Measurements from ENCODE around the gene MRPS25.
"Not testable (repeated sequence)": the region's sequence is repeated elsewhere in the genome, so short reads cannot be mapped to it uniquely, and the experiment has no call there.

Gene MRPS25

GRCh38 chr3:15042936-15043335 is 22.2 kb downstream of the MRPS25 start:
- DNase-seq = no peak

GRCh38 chr3:15041950-15042349 is 23.2 kb downstream of the MRPS25 start:
- DNase-seq = no peak

GRCh38 chr3:15040844-15041243 is 24.3 kb downstream of the MRPS25 start:
- DNase-seq = no peak

GRCh38 chr3:15038306-15038705 is 26.8 kb downstream of the MRPS25 start:
- no peak for DNase-seq

- DNase-seq = no peak
Measured at GRCh38 chr3:15033103-15033502, 32.0 kb downstream of the MRPS25 start.

- no peak for DNase-seq
Measured at GRCh38 chr3:15032650-15033049, 32.5 kb downstream of the MRPS25 start.

GRCh38 chr3:15029625-15030024 is 35.5 kb downstream of the MRPS25 start:
- no peak for DNase-seq

GRCh38 chr3:15023719-15024118 is 41.4 kb downstream of the MRPS25 start:
- DNase-seq = no peak

- no peak for DNase-seq
Measured at GRCh38 chr3:15023249-15023648, 41.9 kb downstream of the MRPS25 start.

GRCh38 chr3:15017191-15017590 is 47.9 kb downstream of the MRPS25 start:
- DNase-seq = no peak

- DNase-seq = no peak
Measured at GRCh38 chr3:15015456-15015855, 49.7 kb downstream of the MRPS25 start.

GRCh38 chr3:15014606-15015328 is 50.3 kb downstream of the MRPS25 start:
- no peak for DNase-seq

- DNase-seq = no peak
Measured at GRCh38 chr3:15011174-15011573, 53.9 kb downstream of the MRPS25 start.

GRCh38 chr3:15010664-15011063 is 54.5 kb downstream of the MRPS25 start:
- DNase-seq = no peak

GRCh38 chr3:15009167-15009566 is 55.9 kb downstream of the MRPS25 start:
- no peak for DNase-seq

- DNase-seq = no peak
Measured at GRCh38 chr3:15007681-15008141, 57.4 kb downstream of the MRPS25 start.

- DNase-seq = not testable (repeated sequence)
Measured at GRCh38 chr3:14999182-14999581, 65.9 kb downstream of the MRPS25 start.

All from CD4-positive, alpha-beta T cell treated with Interleukin-1 beta for 1 hour (primary cell).